Stimulated activated CD8-positive, alpha-beta memory T cell treated with anti-CD3 and anti-CD28 coated beads, Interleukin-12 subunit alpha, Interleukin-12 subunit beta, amount 100 ng/mL, for 4 hours (primary cell): ENCODE measurements around the gene TSFM.
"Not testable (repeated sequence)": the region's sequence is repeated elsewhere in the genome, so short reads cannot be mapped to it uniquely, and the experiment has no call there.

Experiments used
- DNase-seq: peaks from one replicate; pipeline ENCODE4 v3.0.0-alpha.2; 2020; ENCODE audit warnings: low read depth

Gene TSFM

GRCh38 chr12:57815177-57816000, 32.8 kb downstream of the TSFM start:
- no peak for DNase-seq

GRCh38 chr12:57816001-57816854, 33.6 kb downstream of the TSFM start:
- DNase-seq = no peak

DNA sequence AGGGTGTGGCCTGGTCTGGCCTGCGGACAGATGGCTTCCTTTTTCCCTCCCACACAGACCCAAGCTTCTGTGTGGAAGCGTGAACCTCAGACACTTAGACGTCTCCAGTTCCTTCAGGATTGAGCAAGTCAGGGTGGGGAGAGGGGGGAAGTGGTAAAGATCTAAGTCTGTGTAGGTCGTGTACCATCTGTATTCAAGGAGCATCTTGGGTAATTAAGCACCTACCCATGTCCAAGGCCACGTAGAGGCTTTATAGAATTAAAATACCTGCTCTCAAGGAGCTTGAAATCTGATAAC, 34.2 kb downstream of the TSFM start:
- no peak for DNase-seq

GRCh38 chr12:57817261-57817989, 34.8 kb downstream of the TSFM start:
- no peak for DNase-seq

GRCh38 chr12:57817990-57818331, 35.4 kb downstream of the TSFM start:
- DNase-seq = not testable (repeated sequence)

DNA sequence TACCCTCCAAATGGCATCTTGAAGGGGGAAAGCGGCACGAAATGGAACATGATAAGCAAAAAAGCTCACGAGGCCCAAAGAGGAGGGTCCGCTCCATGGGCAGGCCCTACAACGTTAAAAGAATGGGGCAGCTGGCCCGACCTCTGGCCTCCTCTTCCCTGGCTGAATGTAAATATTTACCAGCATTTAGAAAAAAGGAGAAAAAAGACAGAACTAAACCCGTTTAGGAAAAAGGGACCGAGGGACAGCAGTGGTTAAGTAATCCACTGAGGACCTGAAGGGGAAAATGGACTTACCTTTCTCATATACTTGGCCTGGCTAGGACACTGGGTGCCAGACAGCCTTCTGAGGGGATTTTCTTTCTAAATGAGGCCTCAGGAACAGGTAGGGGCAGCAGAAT, 37.5 kb downstream of the TSFM start:
- DNase-seq = not testable (repeated sequence)

GRCh38 chr12:57821015-57821414, 38.4 kb downstream of the TSFM start:
- DNase-seq = not testable (repeated sequence)

DNA sequence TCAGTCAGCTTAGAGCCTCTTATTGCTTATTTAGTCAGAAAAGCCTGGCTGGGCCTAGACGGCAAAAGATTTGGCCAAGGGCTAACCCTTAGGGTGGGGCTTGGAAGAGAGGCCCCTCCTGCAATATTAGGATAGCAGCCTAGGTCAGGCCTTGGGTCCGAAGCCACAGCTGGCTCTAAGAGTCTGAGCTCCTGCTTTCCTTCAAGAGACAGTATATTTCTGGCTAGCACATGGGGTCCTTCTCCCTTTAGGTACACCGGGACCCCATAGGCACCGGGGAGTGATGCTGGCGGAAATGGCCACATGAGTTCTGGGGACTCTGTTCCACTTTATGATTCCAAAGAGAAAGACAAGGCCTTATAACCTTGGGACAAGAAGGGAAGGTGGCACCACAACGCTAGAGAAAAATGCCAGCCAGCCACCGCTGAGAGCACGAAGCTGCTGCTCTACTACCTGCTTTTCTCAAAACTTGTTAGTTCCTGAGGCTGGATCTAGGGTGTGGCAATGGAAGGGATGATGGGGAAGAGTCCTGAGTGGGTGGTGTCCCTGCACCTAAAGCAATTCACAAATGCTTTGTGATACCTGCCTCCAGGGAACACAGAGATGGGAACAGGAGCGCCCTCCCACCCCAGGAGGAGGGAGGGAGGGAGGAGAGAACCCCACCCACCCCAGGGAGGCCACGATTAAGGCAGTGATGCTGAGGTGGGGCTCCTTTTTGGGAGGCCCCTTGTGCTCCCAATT, 39.1 kb downstream of the TSFM start:
- no peak for DNase-seq

- no peak for DNase-seq
Measured at GRCh38 chr12:57822392-57823130, 40.0 kb downstream of the TSFM start.

DNA sequence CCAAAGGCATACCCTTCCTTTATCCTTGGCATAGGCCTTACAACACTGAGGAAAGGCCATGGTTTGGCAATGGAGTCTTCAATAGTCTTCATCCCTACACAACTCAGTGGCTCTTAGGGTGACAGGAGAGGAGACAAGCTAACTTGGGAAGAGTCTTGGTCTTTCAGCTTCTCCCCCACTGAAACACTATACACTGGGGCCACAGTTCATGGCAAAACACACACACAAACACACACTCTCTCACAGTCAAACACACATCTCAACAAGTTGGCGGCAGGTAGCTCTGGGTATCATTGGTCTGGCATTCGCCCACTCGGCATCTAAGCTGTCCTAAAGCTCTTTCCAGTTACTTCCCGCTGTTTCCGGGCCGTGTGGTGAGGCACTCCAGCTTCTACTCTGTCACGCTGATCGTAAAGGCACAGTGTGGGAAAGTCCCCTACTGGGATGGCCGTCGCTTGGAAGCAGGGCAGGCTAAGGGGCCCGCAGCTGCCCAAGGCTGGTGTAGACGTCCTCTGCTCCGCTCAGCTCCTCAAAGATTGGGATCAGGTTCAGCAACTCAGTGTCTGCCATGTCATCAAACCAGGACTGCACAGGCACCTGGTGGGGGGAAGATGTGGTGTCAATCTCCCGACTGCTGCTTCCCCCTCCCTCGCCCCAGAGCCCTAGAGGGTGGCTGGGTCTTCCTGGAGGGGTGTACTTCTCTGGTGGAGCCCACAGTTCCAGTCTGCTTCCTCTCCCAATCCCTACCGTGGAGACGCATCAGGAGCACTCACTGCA, 40.7 kb downstream of the TSFM start:
- DNase-seq = no peak

GRCh38 chr12:57823908-57824640, 41.5 kb downstream of the TSFM start:
- no peak for DNase-seq

DNA sequence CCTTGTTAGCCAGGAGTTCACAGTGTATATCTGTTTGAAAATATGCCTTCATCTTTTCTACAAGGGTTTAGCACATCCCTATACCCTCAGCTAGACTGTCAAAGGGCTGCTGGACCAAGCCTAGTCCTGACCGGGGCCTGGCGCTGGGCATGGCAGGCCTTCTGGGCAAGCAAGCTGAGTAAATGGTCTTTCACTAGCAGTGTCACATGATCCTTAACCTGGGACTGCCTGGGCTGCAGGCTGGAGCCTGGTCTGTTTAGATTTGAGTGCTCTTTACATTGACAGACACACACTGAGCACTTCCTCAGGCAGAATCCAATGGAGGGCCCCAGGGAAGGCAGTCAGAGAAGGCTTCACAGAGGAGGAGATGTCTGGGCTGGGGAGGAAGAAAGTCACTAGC, 42.9 kb downstream of the TSFM start:
- DNase-seq = no peak

- DNase-seq = no peak
Measured at GRCh38 chr12:57826400-57826799, 43.8 kb downstream of the TSFM start.

- DNase-seq = no peak
Measured at GRCh38 chr12:57826966-57827365, 44.4 kb downstream of the TSFM start.

- DNase-seq = no peak
Measured at GRCh38 chr12:57829025-57829777, 46.6 kb downstream of the TSFM start.

GRCh38 chr12:57830393-57830792, 47.8 kb downstream of the TSFM start:
- no peak for DNase-seq

DNA sequence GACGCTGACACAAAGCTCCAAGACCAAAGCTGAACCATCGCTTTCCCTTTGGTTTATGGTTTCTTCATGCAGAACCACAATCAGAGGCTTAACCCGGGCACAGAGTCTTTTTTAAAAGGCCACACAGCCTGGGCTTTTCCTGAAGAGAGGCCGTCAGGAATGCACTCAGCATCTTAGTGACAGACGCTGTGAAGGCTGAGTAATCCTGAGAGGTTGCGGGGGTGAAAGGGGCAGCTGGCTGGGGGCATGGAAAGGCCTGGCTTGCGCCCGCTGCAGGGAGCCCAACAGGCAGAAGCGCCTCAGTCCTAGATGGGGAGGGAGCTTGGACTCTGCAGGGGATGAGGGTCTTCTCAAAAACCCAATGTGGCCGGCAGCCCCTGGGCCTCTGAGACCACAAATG, 50.4 kb downstream of the TSFM start:
- no peak for DNase-seq

- no peak for DNase-seq
Measured at GRCh38 chr12:57833672-57834071, 51.1 kb downstream of the TSFM start.
